Middle frontal gyrus (tissue), 1 donor: ENCODE data around the gene TRPV2.

ENCODE experiments used
- DNase-seq: peaks from one replicate; pipeline ENCODE4 v3.0.0-alpha.2; 2015; ENCODE audit warnings: low spot score; ENCODE audit errors: extremely low spot score

TRPV2 gene

DNA sequence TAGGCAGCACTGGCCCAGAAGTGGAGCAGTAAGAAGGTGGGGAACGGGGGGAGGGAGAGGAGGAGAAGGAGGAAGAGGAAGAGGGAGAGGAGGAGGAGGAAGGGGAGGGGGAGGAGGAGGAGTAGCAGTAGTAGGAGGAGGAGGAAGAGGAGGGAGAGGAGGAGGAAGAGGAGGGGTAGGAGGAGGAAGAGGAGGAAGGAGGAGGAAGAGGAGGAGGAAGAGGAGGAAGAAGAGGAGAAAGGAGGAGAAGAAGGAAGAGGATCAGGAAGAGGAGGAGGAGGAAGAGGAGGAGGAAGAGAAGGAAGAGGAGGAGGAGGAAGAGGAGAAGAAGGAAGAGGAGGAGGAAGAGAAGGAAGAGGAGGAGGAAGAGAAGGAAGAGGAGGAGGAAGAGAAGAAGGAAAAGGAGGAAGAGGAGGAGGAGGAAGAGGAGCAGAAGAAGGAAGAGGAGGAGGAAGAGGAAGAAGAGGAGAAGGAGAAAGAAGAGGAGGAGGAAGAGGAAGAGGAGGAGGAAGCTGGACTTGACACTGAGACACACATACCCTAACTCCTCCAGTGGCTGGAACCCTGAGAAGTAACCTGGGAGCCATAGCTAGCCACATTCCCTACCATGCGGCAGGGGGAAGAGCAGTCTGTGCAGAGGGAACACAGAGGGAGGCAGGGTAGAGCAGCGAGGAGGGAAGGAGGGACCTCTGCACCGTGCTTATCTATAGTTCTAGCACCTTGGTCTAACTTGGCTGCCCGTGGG, 40.8 kb downstream of the TRPV2 start:
- no peak for DNase-seq

DNA sequence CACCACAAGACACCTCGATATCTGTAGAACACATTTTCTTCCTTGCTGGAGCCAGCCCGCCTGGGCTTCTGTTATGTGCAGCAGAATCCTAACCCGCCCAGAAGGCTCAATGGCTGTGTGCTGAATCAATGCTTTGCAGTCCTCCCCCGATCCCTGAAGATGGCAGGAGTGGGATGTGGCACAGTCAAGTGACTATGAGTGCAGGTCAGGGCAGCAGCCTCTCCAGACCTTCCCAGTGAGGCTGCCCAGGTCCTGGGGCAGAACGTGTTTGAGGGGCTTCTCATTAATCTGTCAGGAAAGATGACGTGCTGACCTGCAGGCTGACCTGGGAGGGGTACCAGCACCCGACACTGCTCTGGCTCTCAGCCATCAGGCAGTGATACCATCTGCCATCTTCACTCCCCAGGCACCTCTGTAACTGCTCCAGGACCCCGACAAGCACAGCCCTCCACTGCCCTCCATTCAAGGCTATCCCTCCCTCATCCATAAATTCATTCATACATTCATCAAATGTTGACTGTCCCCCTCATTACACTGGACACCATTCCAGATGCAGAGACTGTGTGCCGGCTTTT, 41.5 kb downstream of the TRPV2 start:
- no peak for DNase-seq

DNA sequence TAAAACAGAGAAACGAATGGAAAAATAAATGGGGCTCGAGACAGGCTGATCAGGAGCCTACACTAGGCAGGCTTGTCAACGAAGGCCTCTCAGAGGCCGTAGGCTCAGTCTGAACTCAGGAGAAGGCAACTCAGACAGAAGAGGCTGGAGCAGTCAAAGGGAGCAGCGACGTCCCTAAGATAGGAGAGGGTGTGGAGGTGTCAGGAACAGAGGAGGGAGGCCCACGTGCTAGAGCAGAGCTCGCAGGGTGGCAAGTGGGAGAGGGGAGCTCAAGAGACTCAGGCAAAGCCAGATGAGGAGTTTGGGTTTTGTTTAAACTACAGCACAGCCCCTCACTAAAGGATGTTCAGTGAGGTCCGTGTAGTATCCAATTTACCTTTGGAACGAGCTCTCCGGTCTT, 43.9 kb downstream of the TRPV2 start:
- no peak for DNase-seq

DNA sequence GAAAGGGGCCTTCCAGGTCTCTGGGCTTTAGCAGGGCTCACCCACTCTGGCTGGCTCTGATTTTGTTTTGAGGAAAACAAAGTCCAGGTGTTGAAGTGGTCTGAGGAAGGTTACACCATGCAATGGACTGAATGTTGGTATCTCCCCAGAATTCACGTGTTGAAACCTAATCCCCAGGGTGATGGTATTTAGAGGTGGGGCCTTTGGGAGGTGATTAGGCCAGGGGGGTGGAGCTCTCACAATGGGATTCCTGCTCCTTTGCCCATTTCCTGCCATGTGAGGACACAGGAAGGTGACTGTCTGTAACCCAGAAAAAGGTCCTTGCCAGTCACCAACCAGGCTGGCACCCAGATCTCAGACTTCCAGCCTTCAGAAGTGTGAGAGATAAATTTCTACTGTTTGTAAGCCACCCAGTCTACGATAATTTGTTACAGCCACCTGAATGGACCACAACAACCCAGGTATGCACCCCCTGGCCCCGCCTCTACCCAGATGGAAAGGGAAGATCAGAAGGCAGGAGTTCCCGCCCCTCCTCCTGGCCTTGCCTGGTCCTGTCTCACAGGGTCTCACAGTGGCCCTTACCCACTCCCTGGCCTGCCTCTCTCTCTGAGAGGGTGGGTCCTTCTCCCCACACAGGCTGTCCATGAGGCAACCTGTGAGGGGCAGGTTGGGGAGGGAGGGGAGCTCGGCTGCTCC, 44.6 kb downstream of the TRPV2 start:
- no peak for DNase-seq

DNA sequence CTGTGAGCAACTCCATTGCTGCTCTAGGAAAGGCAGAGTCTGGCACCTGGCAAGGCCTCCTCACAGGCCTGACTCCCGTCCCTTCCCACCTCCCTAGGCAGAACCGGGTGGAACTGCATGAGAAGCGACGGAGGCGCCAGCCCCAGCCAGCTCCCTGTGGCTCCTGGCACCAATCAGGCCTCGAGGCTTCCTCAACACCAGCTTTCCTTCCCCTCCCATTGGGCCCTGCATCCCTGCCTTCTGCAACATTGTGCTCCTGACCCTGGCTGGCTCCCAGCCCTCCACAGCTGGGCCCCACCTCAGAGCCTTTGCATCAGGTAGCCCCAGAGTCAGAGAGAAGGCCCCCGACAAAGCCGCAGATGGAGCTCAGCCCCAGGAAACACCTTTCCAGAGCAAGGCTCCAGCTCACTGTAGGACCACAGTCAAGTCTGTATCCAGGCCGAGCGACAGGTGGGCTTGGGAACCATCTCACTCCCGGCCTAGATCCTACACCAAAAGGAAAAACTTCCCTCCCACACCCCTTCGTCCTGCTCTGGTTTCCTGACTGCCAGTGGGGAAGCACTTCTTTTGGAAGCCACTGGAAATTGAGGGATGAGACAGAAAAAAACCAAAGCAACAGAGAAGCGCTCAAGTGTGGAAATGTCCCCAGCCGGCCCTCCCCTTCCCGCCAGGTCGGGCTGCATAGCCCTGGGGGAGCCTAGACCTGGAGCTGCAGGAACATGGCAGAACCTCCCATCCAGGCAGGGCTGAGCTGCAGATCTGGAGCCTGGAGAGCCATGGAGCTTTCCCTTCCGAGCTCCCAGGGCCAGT, 45.6 kb downstream of the TRPV2 start:
- no peak for DNase-seq

DNA sequence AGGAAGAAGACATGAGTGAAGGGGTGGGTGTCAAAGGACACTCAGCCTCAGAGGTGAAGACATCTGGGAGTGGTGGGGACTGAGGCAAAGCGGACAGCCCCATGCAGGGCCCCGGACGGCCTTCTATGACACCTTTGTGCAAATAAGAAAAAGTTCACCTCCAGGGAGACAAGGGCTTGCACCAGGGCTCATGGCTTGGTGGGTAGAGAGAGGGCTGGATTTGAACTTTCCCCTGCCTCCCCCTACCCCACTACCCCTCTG, 46.2 kb downstream of the TRPV2 start:
- no peak for DNase-seq

DNA sequence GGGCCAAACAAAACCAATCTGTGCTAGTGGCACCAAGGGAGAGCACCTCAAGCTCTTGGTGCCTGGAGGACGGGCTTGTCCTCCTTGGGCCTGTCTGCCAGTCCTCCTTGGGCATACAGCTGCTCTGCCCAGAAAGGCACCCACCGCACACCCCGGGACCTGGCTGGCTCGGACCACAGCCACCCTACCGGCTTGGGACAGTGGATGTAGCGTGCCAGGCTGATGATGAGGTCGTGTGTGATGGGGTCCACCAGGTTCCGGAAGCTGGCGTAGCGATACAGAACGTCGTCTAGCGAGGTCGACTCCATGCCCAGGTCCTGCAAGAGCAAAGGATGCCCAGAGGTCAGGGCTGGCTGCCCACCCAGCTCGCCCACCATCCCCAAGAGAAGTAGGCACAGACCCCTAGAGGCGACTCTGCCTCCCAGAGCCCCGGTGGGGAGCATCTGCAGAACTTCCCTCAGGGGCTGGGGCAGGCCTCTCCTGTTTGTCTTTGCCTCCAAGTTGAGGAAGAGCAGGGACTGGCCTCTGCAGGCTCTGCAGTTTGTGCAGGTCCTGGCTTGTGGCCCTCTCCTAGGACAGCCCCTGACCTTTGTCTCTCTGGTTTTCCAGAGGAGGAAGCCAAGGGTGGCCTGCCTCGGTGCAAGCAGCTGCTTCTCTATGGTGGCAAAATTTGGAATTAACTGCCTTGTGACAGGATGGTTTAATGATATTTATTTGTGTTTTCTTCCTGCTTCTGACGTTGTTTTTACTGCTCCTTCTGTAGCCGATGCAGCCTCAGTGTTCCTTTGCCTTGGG, 46.9 kb downstream of the TRPV2 start:
- DNase-seq, result no peak

DNA sequence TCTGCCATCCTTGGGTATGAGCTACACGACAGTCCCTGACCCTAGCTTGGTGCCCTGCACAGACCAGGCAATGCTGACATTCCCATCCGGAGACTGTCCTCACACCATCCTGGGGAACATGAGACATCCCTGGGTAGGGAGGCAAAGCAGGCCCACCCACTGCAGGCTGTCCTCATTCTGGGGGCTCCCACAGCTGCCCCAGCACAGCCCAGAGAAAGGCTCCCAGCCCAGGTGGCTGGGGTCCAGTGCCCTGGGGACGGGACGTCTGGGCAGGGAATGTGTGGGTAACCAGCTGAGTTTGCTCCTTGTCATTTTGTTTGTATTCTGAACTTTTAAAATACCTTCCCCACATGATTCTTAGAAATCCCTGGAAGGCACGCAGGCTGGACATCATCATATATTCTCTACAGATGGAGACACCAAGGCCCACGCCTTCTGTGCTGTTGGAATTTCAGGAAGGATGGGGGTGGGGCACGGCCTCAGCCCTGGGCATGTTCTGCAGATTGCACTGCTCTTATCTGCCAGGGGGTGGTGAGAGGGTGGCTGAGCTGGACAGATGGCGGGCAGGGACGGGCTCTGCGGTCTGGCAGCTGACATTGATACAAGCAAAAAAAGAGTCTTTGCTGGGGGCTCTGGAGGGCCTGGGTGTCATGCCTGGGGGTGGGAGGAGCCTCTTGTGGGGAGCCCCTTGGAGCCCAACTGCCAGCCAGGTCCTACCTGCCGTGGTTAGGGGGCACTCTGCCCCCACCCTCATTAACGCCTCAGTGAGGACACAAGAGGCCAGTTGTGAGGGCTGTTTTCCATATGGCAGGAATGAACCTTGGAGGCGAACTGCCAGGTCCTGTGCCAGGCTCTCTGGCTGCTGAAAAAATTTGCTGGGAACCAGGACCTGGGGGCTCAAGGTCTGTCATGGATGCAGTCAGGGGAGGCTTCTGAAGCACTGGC, 48.3 kb downstream of the TRPV2 start:
- DNase-seq, result no peak

DNA sequence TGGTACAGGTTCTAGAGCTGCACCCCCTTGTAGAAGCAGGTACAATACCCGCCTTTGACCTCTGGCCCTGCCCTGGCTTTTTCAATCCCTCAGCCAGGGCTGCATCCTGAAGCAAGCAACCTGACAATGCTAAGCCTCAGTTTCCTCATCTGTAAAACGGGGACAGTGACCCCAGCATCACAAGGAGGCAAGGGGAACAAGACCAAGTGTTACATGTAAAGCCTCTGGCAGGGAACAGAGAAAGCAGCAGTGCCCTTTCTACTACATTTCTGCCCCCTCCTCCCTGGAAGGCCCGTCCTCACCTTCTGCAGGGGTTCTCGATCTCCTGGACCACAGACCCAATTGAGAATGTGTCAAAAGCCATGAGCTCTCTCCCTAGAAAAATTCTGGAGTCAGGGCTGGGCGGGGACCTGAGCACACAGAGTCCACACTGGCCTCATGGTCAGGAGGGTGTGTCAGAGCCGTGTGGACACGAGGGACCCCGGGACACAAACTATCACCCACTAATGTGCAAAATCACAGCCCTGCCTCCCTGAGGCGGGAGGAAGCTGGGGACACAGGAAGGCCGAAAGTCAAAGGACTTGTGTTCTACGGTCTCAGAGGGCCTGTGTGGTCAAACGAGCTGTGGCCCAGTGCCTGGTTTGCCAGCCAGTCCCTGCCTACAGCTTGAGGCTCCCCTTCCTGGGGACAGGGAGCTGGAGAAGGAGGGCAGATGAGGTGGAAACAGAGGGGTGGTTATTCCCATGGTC, 49.1 kb downstream of the TRPV2 start:
- DNase-seq, result no peak

DNA sequence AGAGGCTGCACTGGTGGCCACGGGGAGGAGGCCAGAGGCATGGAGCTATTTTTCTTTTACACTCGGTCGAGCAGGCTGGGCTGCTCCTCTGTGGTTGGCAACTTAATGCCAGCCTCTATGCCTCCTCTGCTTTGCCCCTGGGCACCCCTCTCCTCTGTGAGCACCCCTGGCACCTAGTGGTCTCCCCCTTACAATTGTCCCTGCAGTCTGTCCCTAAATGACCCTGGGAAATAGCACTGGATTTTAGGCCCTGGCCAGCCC, 49.6 kb downstream of the TRPV2 start:
- DNase-seq, result no peak

DNA sequence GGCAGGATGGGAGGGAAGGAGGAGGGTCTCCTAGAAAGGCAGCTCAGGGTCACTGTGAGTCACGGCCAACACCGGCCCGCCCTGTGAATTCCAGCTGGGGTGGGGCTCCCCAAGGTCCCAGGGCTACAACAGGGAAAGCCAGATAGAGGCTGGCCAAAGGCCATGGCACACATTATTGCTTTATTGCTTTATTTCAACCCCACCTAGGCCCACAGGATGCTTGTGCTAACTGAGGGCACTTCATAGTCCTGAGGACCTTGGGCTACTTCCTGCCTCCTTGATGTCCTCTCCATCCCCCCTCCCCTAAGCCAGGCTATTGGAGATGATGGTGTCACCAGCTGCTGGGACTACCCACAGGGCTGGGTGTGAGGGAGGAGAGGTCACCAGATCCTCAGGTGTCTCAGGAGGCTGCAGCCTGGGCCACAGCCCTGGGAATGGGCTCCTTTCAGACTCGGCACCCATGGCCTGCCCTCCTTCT, 50.5 kb downstream of the TRPV2 start:
- no peak for DNase-seq

DNA sequence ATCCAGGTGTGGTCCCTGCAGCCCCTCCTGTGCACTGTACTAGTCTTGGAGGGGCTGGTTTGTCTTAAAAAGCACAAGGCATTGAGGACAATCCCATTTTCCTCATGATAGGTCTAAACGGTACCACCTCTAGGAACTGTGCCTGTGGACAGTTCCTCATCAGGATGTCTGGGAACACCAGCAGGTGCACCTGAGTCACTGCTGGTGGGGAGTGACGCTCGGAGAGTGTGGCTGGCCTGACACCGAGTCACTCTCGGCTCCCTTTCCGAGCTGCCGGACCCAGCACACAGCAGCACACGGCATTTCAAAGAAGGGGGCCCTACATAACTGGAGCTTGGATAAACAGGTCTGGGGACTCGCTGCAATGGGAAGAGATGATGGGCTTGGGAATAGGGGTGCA, 51.0 kb downstream of the TRPV2 start:
- DNase-seq, result no peak

DNA sequence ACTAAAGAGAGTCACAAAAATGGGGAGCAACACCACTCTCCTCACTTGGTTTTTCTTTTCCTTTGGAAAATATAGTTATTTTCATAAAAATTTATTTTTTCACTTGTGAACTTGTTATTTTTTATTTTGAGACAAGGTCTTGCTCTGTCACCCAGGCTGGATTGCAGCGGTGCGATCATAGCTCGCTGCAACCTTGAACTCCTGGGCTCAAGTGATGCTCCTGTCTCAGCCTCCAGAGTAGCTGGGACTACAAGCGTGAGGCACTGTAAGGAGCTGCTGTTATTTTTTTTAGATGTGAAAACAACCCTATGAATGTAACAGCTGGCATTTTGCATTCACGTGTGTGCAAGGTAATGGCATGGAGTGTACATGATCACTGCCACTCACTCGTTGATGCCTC, 51.7 kb downstream of the TRPV2 start:
- no peak for DNase-seq

DNA sequence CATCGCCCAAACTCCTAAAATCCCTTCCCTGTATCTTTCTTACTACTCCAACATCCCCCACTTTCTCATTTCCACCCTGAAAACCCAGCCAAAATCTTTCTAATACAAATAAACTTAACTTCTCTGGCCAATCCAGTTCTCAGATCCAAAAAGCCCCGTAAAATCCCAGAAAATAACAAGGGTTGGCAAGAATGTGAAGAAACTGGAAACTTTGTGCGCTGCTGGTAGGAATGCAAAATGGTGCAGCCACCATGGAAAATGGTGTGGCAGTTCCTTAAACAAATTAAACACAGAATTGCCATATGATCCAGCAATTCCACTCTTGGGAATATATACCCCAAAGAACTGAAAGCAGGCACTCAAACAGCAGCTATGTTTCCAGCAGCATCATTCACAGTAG, 52.5 kb downstream of the TRPV2 start:
- no peak for DNase-seq

DNA sequence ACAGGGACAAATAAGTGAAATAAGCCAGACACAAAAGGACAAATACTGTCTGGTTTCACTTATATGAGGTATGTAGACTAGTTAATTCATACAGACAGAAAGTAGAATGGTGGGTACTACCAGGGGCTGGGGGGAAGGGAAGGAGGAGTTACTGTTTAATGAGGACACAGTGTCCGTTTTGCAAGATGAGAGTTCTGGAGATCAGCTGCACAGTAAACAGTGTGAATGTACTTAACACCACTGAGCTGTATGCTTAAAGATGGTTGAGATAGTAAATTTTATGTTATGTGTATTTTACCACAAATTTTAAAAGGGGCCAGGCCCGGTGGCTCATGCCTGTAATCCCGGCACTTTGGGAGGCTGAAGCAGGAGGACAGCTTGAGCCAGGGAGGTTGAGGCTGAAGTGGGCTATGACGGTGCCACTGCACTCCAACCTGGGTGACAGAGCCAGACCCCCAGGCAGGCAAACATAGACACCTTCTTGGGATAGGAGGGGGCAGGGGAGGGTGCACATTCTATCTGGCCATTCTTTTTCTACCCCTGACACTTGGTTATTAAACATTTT, 53.1 kb downstream of the TRPV2 start:
- DNase-seq, result no peak

DNA sequence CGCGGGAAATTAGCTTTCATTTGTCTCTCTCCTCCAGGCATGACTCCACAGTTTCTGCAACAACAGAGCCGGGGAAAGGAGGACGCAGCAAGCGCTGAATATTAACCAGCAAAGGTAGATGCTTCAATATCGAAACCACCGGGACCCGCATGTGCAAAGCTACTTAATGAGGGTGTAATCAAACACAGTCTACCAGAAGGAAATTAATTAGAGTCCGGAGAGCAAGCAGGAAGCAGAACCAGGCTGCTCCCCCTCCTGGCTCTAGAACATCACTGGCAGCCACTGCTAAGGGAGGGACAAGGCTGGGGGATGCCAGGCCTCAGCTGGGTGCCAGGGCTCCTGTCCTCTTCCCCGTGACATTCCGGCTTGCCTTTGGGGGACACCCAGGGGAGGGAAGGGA, 54.9 kb downstream of the TRPV2 start:
- no peak for DNase-seq

DNA sequence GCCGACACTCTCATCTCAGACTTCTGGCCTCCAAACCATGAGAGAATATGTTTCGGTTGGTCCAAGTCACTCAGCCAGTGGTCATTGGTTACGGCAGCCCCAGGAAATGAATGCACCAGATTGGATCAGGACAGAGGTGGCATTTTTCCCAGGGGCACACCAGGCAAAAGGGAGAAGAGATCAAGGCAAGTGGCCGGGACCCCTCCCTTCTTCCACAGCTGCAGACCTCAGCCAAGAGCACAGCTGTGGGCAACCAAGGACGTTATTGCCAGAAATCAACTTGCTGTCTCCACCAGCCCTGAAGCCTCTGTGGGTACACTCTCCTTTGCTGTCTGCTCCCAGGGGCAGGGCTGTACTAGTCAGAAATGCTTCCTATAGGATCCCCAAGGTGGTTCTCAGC, 55.9 kb downstream of the TRPV2 start:
- no peak for DNase-seq

DNA sequence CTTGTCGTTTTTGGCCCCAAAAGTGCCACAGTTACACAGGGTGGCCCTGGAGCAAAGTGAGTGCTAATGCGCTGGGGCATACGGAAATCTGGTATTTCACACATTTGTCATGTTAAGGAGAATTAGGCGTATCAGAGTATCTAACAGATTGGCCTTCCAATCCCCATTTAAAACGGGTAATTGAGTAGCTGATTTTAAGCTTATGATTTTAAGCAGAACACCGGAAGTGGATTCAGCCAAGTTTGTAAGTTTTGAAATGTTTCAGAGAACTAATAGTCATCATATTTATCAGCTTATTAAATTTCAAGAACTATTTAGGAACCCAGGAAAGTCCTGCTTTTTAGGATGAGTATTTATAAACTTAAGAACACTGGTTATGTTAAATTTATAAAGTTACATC, 57.2 kb downstream of the TRPV2 start:
- DNase-seq, result no peak
